Duodenal mucosa (tissue), 2 donors: Measurements from ENCODE around the gene AKR1D1.

Experiments used
- H3K27ac ChIP-seq: one replicate; pipeline ENCODE4 v1.7.0; 2013; ENCODE audit warnings: low read depth, low read length
- H3K27me3 ChIP-seq, 2 donors: one replicate each; pipeline ENCODE4 v1.7.0; 2013; ENCODE audit warnings: low read length in 2 of 2, control low read depth in 1 of 2; ENCODE audit not compliant: insufficient read depth in 2 of 2, control insufficient read depth in 1 of 2
- H3K36me3 ChIP-seq, 2 donors: one replicate each; pipeline ENCODE4 v1.7.0; 2013; ENCODE audit warnings: low read length in 2 of 2, control low read depth in 1 of 2; ENCODE audit not compliant: insufficient read depth in 2 of 2, control insufficient read depth in 1 of 2
- H3K4me1 ChIP-seq, 2 donors: one replicate each; pipeline ENCODE4 v1.7.0; 2013; ENCODE audit warnings: low read length in 2 of 2, control low read depth in 1 of 2; ENCODE audit not compliant: insufficient read depth in 2 of 2, control insufficient read depth in 1 of 2
- H3K4me3 ChIP-seq, 2 donors: one replicate each; pipeline ENCODE4 v1.7.0; 2013; ENCODE audit warnings: low read length in 2 of 2, low read depth in 1 of 2
- H3K9ac ChIP-seq, 2 donors: one replicate each; pipeline ENCODE4 v1.7.0; 2013; ENCODE audit warnings: low read length in 2 of 2, low read depth in 1 of 2
- H3K9me3 ChIP-seq, 2 donors: one replicate each; pipeline ENCODE4 v1.7.0; 2013; ENCODE audit warnings: low read length in 2 of 2, control low read depth in 1 of 2; ENCODE audit not compliant: control insufficient read depth in 1 of 2

Gene AKR1D1

GRCh38 chr7:138115047-138115446 is 38.8 kb downstream of the AKR1D1 start:
- no peak overlapping the region for H3K4me3 ChIP-seq
- no peak overlapping the region for H3K27ac ChIP-seq
- no peaks in the 10 kb centered on the region for H3K4me1 ChIP-seq
- no peaks in the 10 kb centered on the region for H3K9me3 ChIP-seq
- H3K27me3 ChIP-seq: no peaks in the 10 kb centered on the region
- H3K9ac ChIP-seq: no peak overlapping the region
- no peaks in the 10 kb centered on the region for H3K36me3 ChIP-seq

GRCh38 chr7:138116141-138116540 is 39.9 kb downstream of the AKR1D1 start:
- no peaks in the 10 kb centered on the region for H3K36me3 ChIP-seq
- H3K4me1 ChIP-seq: no peaks in the 10 kb centered on the region
- no peaks in the 10 kb centered on the region for H3K9me3 ChIP-seq
- no peaks in the 10 kb centered on the region for H3K27me3 ChIP-seq
- no peak overlapping the region for H3K9ac ChIP-seq
- H3K4me3 ChIP-seq: no peak overlapping the region
- H3K27ac ChIP-seq: no peak overlapping the region

- Histone ChIP-seq H3K4me1 (no peaks in the 10 kb centered on the region), H3K27me3 (no peaks in the 10 kb centered on the region), H3K9ac (no peak overlapping the region), H3K4me3 (no peak overlapping the region), H3K9me3 (no peaks in the 10 kb centered on the region), H3K27ac (no peak overlapping the region), H3K36me3 (no peaks in the 10 kb centered on the region)
These were observed 40.6 kb downstream of the AKR1D1 start for GRCh38 chr7:138116892-138117291.

- Histone ChIP-seq H3K9me3 (no peaks in the 10 kb centered on the region), H3K36me3 (no peaks in the 10 kb centered on the region), H3K4me1 (no peaks in the 10 kb centered on the region), H3K27me3 (no peaks in the 10 kb centered on the region), H3K27ac (no peak overlapping the region), H3K9ac (no peak overlapping the region), H3K4me3 (no peak overlapping the region)
These were observed 44.0 kb downstream of the AKR1D1 start for GRCh38 chr7:138120140-138120827.

- no peak overlapping the region for H3K9ac ChIP-seq
- no peaks in the 10 kb centered on the region for H3K9me3 ChIP-seq
- no peak overlapping the region for H3K27ac ChIP-seq
- H3K4me3 ChIP-seq: no peak overlapping the region
- H3K36me3 ChIP-seq: no peaks in the 10 kb centered on the region
- H3K4me1 ChIP-seq: no peaks in the 10 kb centered on the region
- no peaks in the 10 kb centered on the region for H3K27me3 ChIP-seq
These were observed 45.9 kb downstream of the AKR1D1 start for GRCh38 chr7:138122162-138122561.

DNA sequence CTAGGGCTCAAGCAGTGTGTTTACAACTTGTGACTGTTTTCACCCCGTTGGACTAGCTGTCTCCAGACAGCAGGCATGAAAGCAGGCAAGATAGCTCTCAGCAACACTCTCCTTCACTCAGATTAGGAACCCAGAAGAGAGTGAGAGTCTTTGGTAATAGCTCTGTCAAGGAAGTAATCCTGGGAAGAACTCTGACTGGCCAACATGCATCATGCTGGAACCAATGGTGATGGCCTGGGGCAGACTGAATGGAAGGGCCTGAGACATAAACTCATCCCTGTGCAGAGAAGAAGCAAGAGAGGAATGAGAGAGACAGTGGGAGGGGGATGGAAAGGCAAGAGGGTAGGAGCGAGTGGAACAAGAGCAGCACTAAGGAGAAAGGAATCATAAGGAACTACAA is 48.9 kb downstream of the AKR1D1 start:
- Histone ChIP-seq H3K36me3 (no peaks in the 10 kb centered on the region), H3K9me3 (no peaks in the 10 kb centered on the region), H3K27ac (no peak overlapping the region), H3K4me3 (no peak overlapping the region), H3K4me1 (no peaks in the 10 kb centered on the region), H3K9ac (no peak overlapping the region), H3K27me3 (no peaks in the 10 kb centered on the region)

DNA sequence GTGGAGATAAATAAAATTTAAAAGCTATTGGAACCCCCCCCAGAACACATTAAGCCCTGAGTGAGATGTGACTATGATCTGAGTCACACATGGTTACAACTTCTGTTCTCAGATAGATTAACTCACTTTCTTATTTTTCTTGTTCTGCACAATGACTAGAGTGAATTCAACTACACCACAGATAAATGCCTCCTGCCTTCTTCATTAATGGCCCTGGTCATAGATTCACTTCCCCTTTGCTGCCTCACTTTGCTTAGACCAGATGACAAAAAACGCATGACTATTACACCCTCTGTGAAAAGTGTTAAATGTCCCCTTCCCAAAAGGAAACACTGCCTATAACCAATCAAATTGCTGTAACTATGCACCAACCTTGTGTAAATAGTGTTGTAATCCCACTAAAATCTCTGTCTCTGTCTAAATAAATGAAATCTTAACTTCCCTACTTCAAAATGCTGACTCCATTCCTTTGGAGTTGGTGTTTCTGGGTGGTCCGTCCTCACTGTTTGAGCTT is 49.4 kb downstream of the AKR1D1 start:
- Histone ChIP-seq H3K27me3 (no peaks in the 10 kb centered on the region), H3K9ac (no peak overlapping the region), H3K36me3 (no peaks in the 10 kb centered on the region), H3K27ac (no peak overlapping the region), H3K9me3 (no peaks in the 10 kb centered on the region), H3K4me1 (no peaks in the 10 kb centered on the region), H3K4me3 (no peak overlapping the region)

- Histone ChIP-seq H3K27ac (no peak overlapping the region), H3K36me3 (no peaks in the 10 kb centered on the region), H3K27me3 (no peaks in the 10 kb centered on the region), H3K9ac (no peak overlapping the region), H3K4me1 (no peaks in the 10 kb centered on the region), H3K9me3 (no peaks in the 10 kb centered on the region), H3K4me3 (no peak overlapping the region)
These were observed 50.7 kb downstream of the AKR1D1 start for GRCh38 chr7:138126928-138127327.

DNA sequence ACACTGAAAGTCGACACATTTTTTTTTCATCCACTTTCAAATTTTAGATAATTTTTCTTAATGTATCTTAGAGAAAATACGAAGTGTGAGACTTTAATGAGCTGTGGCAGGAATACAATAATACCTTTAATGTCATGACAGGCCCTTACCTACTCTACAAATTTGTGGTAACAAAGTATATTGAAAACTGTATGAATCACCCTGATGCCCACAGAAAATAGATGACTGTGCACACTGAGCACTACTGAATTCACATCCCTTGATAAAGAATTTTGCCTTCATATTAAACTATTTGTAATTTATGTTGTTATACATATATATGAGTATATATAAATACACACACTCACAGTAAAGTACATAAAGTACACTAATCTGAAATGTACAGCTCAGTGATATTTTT is 51.7 kb downstream of the AKR1D1 start:
- H3K9me3 ChIP-seq: no peaks in the 10 kb centered on the region
- no peaks in the 10 kb centered on the region for H3K4me1 ChIP-seq
- H3K9ac ChIP-seq: no peak overlapping the region
- no peaks in the 10 kb centered on the region for H3K36me3 ChIP-seq
- H3K27me3 ChIP-seq: no peaks in the 10 kb centered on the region
- H3K4me3 ChIP-seq: no peak overlapping the region
- no peak overlapping the region for H3K27ac ChIP-seq

DNA sequence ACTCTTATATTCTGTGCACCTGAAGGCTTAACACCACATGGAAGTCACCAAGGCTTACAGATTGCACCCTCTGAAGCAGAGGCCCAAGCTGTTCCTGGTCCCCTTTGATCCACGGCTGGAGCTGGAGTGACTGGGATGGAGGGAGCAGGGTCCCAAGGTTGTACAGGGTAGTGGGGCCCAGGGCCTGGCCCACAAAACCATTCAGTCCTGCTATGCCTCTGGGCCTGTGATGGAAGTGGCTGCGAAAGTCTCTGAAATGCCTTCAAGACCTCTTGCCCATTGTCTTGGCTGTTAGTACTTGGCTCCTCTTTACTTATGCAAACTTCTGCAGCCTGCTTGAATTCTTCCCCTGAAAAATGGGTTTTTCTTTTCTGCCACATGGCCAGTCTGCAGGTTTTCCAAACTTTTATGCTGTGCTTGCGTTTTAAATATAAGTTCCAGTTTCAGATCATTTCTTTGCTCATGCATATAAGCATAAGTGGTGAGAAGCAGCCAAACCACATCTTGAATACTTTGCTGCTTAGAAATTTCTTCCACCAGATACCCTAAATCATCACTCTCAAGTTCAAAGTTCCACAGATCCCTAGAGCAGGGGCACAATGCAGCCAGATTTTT is 53.4 kb downstream of the AKR1D1 start:
- no peaks in the 10 kb centered on the region for H3K27me3 ChIP-seq
- H3K9me3 ChIP-seq: no peaks in the 10 kb centered on the region

More for the DNA sequence above, 53.4 kb downstream of the AKR1D1 start:
- H3K4me3 ChIP-seq: no peak overlapping the region
- H3K9ac ChIP-seq: no peak overlapping the region
- no peaks in the 10 kb centered on the region for H3K36me3 ChIP-seq
- no peak overlapping the region for H3K27ac ChIP-seq
- no peaks in the 10 kb centered on the region for H3K4me1 ChIP-seq
